HFF-Myc (cell line): ENCODE data around the gene KRT82.

ENCODE experiments used
- DNase-seq: peaks from one replicate; pipeline ENCODE4 v3.0.0-alpha.2; 2011; ENCODE audit warnings: low read depth; ENCODE audit errors: extremely low read depth
- H3K4me3 ChIP-seq: replicated peaks from 2 replicates; pipeline ENCODE4 v1.5.1; 2011; ENCODE audit warnings: low read depth, mild to moderate bottlenecking, control low read depth, low read length
- TF ChIP-seq, protein P1 (sequence below): IDR thresholded peaks from 2 replicates; pipeline ENCODE4 v1.5.1; 2012; ENCODE audit warnings: mild to moderate bottlenecking, low read depth, low read length, control low read depth; ENCODE audit errors: missing control alignments

KRT82 gene

DNA sequence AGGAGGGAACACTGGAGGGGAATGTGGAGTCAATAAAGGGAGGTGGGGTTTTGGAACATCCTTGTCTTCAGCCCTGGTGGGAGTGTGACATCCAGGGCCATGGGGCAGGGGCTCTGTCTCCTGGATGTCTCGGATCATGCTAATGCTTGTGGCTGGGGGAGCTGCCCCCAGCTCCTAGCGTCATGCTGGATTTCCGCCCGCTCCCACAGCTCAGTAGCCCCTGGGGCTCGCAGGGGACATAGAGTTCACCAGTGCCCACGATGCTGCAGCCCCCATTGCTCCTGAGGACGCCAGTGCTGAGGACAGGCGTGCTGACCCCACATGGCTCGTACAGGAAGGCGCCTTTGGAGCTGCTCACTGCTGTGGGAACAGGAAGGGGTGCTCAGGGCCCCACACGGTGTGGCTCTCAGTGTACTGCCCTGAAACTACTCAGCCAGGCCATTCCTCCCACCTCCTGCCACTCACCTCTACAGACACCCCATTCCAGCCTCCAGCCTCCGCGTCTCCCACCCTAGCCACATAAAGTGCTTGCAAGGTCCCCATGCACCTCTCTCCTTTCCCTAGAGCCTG, 11.2 kb downstream of the KRT82 start:
- DNase-seq = no peak
- H3K4me3 ChIP-seq = no peak overlapping the region
- TF ChIP-seq, protein P1, sequence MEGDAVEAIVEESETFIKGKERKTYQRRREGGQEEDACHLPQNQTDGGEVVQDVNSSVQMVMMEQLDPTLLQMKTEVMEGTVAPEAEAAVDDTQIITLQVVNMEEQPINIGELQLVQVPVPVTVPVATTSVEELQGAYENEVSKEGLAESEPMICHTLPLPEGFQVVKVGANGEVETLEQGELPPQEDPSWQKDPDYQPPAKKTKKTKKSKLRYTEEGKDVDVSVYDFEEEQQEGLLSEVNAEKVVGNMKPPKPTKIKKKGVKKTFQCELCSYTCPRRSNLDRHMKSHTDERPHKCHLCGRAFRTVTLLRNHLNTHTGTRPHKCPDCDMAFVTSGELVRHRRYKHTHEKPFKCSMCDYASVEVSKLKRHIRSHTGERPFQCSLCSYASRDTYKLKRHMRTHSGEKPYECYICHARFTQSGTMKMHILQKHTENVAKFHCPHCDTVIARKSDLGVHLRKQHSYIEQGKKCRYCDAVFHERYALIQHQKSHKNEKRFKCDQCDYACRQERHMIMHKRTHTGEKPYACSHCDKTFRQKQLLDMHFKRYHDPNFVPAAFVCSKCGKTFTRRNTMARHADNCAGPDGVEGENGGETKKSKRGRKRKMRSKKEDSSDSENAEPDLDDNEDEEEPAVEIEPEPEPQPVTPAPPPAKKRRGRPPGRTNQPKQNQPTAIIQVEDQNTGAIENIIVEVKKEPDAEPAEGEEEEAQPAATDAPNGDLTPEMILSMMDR = no peak

- no peak overlapping the region for H3K4me3 ChIP-seq
- TF ChIP-seq, protein P1 = no peak
- DNase-seq = no peak
These were observed 13.6 kb downstream of the KRT82 start for GRCh38 chr12:52392465-52393007.

DNA sequence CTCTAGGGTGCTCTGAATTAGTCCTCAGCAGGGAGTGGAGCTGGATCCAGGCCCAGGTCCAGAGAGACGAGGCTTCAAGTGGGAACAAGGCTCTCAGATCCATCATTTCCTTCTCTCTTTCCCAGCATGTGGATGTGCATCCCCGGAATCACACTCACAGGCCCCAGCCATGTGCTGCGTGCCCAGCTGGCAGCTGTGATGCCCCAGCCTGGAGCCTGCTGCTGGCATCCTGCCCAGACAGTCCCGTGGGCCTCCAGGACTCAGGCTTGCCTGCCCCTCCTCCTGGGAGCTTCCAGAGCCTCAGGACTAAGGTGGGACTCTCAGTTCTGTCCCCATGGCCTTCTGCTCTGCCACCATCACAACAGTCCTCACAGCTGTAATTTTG, 14.5 kb downstream of the KRT82 start:
- H3K4me3 ChIP-seq = no peak overlapping the region
- no peak for DNase-seq
- TF ChIP-seq, protein P1 = no peak

- DNase-seq = no peak
- TF ChIP-seq, protein P1 = peak; percentile 65
- H3K4me3 ChIP-seq = no peak overlapping the region
These were observed 15.2 kb downstream of the KRT82 start for GRCh38 chr12:52390739-52391617.

- TF ChIP-seq, protein P1 = no peak
- no peak overlapping the region for H3K4me3 ChIP-seq
- no peak for DNase-seq
These were observed 16.6 kb downstream of the KRT82 start for GRCh38 chr12:52389313-52390207.

- TF ChIP-seq, protein P1 = no peak
These were observed 18.3 kb downstream of the KRT82 start for GRCh38 chr12:52387859-52388258.

More at GRCh38 chr12:52387859-52388258, 18.3 kb downstream of the KRT82 start:
- no peak for DNase-seq
- H3K4me3 ChIP-seq = no peak overlapping the region
